ENCODE measurements around the gene MTHFD2L.
"Not testable (repeated sequence)": the region's sequence is repeated elsewhere in the genome, so short reads cannot be mapped to it uniquely, and the experiment has no call there.

The MTHFD2L gene

DNA sequence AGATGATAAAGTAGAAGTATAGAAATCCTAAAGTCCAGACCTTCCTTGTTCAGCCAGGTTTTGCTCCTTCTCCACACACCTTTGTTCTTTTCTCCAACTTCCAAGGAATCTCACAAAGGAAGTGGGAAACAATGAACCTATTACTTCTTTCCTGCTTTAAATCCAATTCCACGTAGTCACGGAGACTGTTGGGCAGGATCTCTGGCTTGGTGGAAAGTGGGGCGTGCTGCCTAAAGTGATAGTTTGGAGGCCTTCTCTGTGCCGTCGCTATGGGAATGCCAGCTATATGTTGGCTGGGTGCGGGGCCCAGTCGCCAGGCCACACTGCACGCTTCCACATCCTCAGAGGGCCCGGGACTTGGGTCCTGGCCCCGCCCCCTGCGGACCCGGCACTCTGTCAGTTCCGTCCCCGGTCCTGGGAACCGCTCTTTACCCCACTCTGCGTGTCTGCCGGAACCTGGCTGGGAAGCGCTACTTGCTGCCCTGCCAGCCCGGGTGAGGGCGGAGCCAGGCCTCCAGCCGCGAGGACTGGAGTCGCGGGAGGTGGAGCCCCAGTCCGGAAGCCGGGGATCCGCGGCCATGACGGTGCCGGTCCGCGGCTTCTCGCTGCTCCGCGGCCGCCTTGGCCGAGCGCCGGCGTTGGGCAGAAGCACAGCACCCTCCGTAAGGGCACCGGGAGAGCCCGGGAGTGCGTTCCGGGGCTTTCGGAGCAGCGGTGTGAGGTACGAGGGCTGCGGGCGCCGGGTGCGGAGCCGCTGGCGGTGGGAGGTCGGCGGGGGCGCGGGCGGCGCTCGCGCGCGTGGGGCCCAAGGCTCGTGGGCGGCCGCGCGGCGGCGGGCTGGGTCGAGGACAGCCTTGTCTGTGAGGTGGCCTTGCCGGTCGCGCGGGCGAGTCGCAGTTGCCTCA, at the start of gene MTHFD2L:
Gene MTHFD2L, plus strand, starts transcription at position 558 of the 905 bp plus-strand sequence. Its CDS starts 21 bp downstream, at position 579.
- peak; percentile 91 for DNase-seq (ENCODE audit: low spot score)

DNA sequence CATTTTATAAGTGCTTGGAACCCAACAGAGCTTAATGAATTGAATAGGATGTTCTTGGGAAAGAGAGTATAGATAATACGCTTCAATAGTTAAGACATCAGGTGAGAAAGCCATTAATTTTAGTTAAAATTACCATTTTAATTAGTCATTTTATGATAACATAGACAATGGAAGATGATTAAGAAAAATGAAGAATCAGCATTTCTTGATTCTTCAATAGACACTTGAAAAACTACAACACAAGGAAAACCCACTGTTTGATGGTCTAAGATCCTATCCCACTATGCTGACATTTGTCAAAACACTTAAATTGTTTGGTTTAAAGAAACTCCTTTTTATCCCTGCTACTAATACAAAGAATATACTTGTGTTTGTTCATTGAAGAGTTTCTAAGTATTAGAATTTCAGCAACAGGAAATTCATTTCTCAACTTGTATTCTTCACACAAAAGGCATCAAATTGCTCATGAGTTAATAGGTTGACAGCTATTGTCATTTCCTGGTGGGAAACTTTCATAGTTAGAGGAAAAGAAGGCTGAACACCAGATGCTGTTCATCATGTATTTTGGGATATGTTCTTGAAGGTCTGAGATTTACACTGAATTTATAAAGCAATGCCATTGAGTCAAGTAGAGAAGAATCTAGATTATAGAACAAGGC, 49.3 kb upstream of the MTHFD2L start:
- DNase-seq (ENCODE audit: low spot score) = no peak

DNA sequence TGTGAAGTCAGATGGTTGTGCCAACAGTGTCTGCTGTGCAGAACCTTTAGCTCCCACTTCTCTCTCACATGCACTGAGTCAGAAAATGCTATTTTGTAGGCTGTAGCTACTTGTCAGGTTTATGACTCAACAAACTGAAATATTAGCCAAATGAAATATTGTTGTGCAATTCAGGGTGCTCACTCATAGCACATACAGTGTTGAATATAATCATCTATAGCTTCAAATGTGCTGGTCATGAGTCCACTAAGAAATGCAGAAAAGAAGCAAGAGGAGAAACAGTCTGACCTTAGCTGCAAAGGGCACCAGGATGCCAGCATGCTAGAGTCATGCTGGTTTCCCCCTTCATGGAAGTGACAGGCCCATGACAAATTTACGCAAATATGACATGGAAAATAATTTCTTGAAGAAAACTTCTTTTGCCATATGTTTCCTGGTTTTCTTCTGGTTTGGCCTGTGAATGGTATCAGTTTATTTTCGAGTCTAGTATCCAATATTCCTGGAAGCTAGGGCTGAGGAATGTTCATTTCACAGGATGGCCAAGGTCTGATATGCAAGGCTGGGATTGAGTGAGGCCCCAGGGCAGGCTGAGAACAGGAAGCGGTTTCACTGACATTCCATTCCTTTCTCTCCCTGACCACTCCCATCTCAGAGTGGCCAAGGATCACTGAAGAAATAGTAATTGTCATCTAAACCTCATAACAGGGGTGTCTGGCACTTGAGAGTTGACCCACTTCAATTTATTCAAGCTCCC, 48.6 kb upstream of the MTHFD2L start:
- no peak for DNase-seq (ENCODE audit: low spot score)

DNA sequence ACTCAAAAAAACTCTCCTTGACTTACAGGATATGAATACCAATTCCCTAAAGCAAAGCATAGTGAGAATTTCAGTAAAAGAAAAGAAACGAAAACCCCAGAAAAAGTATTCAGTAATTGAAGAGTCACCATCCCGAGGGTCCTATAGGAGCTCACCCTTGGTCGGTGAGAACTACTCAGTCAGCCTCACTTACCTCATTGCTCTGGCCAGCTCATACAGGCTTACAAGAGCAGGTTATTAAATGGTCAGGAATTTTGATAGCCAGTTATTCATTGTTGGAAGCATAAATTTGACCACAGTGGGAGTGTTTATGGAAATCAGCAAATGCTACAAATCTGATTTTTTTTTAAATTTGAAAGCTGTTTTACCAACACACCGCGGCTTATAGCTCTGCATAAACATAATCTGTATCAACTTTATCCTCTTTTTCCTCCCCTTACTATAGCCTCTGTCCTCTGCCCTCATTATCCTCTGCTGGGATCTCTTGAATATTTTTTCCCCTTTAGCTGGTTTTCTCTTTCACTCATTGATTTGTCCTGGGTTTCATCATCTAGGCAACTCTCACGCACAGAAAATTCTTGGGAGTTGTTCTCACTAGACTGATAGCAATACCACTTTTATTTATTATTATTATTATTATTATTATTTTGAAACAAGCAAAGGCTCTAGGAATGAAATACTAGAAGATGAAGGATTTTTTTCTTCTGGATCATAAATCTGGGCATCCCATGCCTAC, 47.9 kb upstream of the MTHFD2L start:
- no peak for DNase-seq (ENCODE audit: low spot score)

DNA sequence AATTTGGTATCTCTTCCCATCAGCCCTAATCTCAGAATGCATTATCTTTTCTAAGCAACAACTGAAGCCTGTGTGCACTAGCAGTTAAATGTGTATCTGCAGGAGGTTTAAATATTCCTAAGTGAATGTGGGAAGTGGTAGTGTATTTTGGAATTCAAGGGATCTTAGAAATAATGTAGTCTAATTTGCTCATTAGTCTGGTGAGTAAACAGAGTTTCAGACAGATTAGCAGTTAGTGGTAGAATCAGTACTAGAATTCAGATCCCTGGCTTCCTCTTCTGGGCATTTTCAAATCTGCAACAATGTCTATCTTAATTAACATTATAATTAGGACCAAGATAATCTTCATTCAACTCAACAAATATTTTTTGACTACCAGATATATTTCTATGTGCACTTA, 47.2 kb upstream of the MTHFD2L start:
- no peak for DNase-seq (ENCODE audit: low spot score)

DNA sequence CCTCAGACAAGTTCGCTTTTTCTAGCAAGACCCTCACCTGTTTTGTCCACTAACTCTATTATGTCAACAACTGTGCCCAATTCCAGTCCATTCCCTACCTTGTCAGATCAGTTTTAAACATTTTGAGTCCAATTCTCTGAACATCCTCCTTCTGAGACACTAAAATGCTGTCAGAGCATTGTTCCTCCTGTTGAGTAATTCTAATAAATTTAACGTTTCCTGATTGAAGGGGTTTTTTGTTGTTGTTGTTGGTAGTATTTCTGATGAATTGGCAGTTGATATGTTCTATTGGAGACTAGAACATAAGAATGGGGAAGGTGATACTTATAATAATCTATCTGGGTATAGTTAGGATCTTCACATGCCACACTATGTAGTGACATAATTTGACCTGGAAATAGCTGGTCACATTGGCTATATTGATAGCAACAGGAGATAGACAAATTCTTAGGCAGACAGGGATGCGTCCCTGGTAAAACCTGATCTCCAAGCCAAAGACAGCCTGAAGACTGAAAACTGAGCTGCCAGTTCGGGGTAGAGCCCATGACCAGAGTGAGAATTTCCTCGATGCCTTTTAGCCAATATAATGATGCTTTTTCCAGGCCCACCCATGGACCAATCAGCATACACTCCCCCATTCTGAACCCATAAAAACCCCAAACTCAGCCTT, 46.5 kb upstream of the MTHFD2L start:
- DNase-seq (ENCODE audit: low spot score) = no peak

DNA sequence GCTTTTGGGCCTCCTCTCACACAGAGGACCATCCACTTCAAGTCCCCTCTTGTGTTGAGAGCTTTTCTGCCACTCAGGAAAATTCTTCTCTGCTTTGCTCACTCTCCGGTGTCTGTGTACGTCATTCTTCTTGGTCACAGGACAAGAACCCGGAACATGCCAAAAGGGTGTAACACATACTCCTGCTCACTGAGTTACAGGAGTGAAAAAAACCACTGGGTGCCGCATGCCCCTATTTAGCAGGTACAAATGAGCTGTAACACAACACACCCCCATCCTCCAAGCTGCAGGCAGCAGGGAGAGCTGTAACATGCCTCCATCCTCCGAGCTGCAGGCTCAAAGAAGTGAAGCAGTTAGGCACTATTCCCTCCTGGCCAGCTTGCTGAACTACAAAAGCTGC, 45.9 kb upstream of the MTHFD2L start:
- DNase-seq (ENCODE audit: low spot score) = no peak

DNA sequence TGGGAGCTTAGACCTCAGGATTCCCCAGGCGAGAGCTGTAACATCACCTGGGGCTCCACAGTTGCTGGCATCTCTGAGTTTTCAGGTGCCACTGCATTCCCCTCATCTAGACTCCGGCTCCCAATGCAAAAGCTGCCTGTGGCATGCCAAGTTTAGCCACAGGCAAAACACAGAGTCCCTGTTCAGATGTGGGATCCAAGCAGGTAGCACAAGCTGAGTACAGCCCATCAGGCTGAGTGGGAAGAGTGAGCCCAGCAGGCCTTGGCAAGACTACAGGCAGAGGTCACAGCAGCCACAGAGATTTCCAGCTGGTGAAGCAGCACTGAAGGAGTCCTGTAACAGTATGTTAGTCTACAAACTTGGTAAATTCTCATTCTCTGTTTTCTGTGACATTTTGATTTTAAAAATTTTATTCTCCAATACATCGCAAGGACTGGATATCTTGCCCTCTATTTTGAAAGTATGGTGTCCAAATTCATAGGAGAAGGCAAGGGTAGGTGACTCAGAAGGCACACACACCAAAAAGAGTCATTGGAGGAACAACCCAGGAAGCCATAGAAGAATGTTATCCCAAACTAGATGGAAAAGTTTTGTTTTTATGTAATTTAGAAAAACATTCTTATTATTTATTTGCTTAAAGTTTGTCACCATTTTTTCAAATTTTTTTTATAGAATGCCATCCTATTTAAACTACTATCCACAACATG, 45.4 kb upstream of the MTHFD2L start:
- DNase-seq (ENCODE audit: low spot score) = no peak

DNA sequence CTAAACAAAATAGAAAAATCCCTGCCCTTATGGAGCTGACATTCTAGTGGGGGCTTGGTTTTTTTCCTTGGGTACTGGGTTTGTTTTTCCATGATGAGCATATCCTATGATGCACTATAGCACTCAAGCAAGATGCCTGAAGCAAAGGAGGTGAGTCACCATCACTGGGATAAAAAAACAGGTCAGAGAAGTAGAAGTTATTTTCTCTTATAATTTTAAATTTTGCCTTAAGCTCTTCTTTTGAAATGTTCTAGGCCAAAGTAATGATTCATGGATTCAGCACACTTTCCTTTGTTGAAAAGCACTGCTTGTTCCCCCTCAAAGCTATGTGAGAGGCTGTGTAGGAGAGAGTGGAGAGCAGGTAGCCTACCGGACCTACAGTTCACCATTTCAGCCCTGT, 43.7 kb upstream of the MTHFD2L start:
- DNase-seq (ENCODE audit: low spot score) = no peak

DNA sequence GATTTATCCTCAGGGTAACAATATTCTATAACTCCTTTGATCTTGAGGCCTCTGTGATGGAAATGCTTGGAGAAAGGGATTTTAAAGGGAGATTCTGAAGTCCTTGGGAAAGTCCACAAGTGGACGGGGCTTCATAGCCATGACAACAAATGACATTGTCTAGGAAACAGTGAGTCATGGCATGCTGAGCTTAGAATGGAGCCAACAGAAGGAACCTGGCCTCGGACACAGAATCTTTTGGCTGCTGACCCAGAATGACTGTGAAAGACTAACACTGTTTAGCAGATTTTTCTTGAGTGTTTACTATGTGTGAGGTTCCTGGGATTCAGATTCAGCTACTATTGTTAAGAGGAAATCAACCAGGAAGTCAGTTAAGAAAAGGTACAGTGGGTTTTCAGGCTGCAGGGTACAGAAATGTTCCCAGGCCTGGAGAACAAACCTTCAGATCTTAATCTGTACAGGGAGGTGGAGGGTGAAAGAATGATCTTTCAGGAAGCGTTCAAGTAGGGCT, 40.8 kb upstream of the MTHFD2L start:
- DNase-seq (ENCODE audit: low spot score) = no peak

DNA sequence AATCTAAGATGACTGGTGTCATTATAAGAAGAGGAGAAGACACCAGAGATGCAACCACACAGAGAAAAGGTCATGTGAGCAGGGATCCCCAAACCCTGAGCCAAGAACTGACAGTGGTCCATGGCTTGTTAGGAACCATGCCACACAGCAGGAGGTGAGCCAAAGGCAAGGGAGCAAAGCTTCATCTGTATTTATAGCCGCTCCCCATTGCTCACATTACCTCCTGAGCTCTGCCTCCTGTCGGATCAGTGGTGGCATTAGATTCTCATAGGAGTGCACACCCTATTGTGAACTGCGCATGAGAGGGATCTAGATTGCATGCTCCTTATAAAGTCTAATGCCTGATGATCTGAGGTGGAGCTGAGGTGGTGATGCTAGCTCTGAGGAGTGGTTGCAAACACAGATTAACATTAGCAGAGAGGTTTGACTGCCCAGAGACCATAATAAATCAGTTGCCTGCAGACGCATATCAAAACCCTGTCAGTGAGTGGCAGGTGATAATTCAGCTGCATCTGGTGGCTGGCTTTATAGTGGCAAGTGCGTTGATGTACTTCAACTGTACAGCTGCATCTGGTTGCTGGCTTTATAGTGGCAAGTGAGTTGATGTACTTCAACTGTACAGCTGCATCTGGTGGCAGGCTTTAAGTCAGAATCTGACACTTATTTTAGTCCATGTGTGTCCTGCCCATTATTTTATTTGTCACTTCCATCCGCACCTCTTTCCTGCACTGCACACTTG, 39.1 kb upstream of the MTHFD2L start:
- no peak for DNase-seq (ENCODE audit: low spot score)

DNA sequence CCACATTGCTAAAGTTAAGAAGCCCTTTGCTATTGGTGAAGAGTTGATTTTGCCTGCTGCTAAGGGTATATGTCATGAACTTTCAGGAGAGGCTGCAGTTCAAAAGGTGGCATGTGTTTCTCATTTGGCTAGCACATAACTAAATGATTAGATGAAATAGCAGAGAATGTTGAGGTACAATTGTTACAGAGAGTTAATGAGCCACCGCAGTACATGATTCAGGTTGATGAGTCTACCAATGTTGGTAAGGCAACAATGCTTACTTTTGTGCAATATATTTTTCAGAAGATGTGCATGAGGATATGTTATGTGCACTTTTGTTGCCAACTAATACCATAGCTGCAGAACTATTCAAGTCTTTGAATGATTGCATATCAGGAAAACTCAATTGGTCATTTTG, 37.8 kb upstream of the MTHFD2L start:
- DNase-seq (ENCODE audit: low spot score) = no peak

DNA sequence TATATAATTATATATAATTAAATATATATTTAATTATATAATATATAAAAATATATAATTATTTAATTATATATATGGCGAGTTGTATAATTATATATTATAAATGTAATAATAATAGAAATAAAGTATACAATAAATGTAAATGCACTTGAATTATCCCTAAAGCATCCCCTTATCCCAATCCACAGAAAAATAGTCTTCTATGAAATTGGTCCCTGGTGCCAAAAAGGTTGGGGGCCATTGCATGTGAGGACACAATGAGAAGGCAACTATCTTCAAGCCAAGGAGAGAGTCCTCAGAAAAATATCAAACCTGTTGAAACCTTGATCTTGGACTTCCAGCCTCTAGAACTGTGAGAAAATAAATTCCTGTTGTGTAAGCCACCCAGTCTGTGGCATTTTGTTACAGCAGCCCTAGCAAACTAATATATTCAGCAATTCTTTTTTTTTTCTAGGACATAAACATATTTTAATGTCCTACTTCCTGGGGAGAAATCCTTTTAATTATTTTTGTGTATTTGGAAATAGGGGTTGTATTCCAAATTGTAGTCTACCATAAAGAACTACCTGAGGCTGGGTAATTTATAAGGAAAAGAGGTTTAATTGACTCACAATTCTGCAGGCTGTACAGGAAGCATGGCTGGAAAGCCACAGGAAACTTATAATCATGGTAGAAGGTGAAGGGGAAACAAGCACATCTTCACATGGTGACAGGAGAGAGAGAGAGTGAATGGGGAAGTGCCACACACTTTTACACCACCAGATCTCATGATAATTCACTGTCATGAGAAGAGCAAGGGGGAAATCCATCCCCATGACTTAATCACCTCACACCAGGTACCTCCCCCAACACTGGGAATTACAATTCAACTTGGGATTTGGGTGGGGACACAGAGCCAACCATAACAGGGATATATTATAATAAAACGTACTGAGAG, 36.0 kb upstream of the MTHFD2L start:
- no peak for DNase-seq (ENCODE audit: low spot score)

DNA sequence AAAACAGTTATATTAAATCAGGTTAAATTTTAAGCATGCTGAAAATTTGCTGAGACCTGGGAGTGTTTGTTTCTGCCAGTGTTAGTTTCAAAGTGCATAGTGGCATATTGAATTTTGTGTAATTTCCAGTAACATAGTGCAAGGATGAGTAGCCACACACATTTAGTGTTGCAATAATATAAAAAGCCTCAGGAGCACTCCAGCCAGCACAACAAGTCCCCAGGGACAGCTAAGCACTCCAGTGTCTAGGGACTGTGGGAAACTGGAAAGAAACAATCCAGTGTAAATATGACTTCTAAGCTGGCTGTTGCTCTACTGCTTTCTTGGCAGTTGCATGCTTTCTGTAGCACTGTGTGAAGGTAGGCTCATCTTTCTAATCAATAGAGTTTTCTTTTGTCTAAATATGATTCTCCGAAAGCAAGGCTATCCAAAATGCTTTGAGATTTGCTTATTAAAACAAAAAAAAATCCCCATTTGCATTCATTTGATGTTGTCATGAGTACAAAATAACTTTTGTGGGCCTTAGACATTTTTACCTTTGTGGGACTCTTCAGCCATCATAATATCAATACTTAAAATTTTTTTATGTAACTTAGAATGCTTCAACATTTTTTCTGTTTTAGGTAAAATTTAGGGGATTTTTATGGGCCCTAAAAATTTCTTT, 34.7 kb upstream of the MTHFD2L start:
- DNase-seq (ENCODE audit: low spot score) = peak; percentile 33

DNA sequence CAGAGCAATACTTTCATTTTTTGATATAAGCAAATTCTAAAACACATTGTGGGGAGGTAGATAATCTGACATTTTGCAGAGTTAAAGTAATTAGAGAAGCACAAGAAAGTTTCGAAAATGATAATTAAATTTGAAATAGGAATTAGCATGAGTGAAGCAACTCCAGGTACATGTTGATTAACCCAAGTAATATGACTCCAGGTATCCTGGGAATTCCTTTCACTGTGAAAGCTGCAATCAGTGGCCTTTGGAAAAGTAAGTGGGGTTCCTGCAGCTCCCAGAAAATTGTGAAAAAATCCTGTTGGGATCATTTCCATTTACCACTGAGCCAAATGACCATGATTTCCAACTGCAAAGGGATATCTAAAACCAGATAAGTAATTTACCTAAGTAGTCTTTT, 32.9 kb upstream of the MTHFD2L start:
- DNase-seq (ENCODE audit: low spot score) = no peak

DNA sequence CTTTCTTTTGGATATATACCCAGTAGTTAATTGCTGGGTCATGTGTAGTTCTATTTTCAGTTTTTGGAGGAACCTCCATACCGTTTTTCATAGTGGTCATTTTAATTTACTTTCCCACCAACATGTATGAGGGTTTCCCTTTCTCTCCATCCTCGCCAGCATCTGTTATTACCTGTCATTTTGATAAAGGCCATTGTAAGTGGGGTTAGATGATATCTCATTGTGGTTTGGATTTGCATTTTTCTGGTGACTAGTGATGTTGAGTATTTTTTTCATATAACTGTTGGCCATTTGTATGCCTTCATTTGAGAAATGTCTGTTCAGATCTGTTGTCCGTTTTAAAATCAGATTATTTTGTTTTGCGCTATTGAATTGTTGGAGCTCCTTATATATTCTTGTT, 30.2 kb upstream of the MTHFD2L start:
- DNase-seq (ENCODE audit: low spot score) = no peak

DNA sequence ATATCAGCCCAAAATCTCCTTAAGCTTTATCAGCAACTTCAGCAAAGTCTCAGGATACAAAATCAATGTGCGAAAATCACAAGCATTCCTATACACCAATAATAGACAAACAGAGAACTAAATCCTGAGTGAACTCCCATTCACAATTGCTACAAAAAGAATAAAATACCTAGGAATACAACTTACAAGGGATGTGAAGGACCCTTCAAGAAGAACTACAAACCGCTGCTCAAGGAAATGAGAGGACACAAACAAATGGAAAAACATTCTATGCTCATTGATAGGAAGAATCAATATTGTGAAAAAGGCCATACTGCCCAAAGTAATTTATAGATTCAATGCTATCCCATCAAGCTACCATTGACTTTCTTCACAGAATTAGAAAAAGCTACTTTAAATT, 27.1 kb upstream of the MTHFD2L start:
- not testable (repeated sequence) for DNase-seq (ENCODE audit: low spot score)

DNA sequence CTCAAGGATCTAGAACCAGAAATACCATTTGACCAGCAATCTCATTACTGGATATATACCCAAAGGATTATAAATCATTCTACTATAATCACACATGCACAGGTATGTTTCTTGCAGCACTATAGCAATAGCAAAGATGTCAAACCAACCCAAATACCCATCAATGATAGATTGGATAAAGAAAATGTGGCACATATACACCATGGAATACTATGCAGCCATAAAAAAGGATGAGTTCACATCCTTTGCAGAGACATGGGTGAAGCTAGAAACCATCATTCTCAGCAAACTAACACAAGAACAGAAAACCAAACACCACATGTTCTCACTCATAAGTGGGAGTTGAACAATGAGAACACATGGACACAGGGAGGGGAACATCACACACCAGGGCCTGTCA, 25.7 kb upstream of the MTHFD2L start:
- not testable (repeated sequence) for DNase-seq (ENCODE audit: low spot score)

Measured in HuH-7 (cell line).